Upper lobe of right lung (tissue), 1 donor: Measurements from ENCODE around the gene MORC1. TPM values are rescaled to one million over a fixed set of nuclear protein-coding genes. Genes with fewer than 3 reads are reported as not detected.
"Not testable (repeated sequence)": the region's sequence is repeated elsewhere in the genome, so short reads cannot be mapped to it uniquely, and the experiment has no call there.

ENCODE experiments used
- ATAC-seq: fragments of 200-7000 bp; cut with Tn5 transposase; one replicate; pipeline ENCODE4 v1.9.1; 2020; ENCODE audit warnings: mild to moderate bottlenecking, moderate library complexity
- DNase-seq: peaks from one replicate; pipeline ENCODE4 v3.0.0-alpha.2; 2020
- H3K27ac ChIP-seq: fragments of 200-600 bp; one replicate; pipeline ENCODE4 v1.8.0; 2022
- H3K27me3 ChIP-seq: fragments of 200-600 bp; one replicate; pipeline ENCODE4 v1.8.0; 2022; ENCODE audit warnings: mild to moderate bottlenecking
- H3K36me3 ChIP-seq: fragments of 200-600 bp; one replicate; pipeline ENCODE4 v1.8.0; 2022
- H3K4me1 ChIP-seq: fragments of 200-600 bp; one replicate; pipeline ENCODE4 v1.8.0; 2022
- H3K4me3 ChIP-seq: fragments of 200-600 bp; one replicate; pipeline ENCODE4 v1.8.0; 2022; ENCODE audit warnings: mild to moderate bottlenecking
- H3K9me3 ChIP-seq: fragments of 200-600 bp; one replicate; pipeline ENCODE4 v1.8.0; 2022
- intact Hi-C: fragments of 100-400 bp; cut with DNase I; formaldehyde crosslinking; loops from one replicate; pipeline ENCODE4 v1.11.0; 2022
- total RNA-seq: library from RNA; stranded (reverse); fragmentation: NEBNext Ultra II Directional; extraction: Animal tissue kit (Norgen Biotek cat#: 25700); gene quantifications from one replicate; pipeline ENCODE4 v1.2.1, GENCODE V29; 2021
- TF ChIP-seq, protein P1 (sequence below): fragments of 200-600 bp; IDR thresholded peaks from one replicate; pipeline ENCODE4 v1.8.0; 2022; ENCODE audit warnings: antibody characterized with exemption
- donor health status: DM: no; HTN: yes; CAD: no; lungs with severe emphysema.

Gene MORC1
- total RNA-seq, 1 donor from 2014 or later: not detected

DNA sequence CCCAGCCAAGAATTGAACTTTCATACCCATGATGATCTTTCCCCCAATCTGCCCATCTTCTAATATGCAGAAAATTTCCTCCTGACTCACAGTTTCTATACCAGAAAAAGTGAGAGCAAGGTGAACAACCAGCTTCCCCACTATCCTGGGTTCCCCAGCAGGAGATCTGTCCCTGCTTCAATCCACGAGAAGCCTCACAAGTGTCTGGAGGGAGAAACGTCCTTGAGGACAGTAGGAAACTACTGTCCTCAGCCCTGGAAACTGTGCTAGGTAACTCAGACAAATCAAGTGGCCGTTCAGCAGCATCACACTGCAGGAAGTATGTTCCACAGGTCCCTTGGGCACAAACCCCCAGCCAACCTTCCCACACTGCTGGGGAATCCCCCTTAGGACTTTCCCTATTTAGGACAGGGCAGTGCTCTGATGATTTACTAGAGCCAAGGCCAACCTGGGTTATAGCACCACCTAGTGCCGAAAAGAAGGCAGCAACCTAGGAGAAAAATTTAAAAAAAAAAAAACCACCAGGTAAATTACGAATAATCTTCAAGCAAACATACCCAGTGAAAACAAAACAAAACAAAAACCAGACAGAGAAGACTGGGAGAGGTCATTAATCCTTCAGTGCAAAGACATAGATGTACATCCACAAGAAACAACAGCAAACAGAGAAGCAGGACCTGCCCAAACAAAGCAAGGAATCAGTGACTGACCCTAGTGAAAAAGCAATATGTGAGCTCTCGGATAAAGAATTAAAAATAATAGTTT, 36.0 kb downstream of the MORC1 start:
- DNase-seq (no peak), ATAC-seq (peak; percentile 90)
- intact Hi-C loops: no loop called here
- TF ChIP-seq, protein P1, sequence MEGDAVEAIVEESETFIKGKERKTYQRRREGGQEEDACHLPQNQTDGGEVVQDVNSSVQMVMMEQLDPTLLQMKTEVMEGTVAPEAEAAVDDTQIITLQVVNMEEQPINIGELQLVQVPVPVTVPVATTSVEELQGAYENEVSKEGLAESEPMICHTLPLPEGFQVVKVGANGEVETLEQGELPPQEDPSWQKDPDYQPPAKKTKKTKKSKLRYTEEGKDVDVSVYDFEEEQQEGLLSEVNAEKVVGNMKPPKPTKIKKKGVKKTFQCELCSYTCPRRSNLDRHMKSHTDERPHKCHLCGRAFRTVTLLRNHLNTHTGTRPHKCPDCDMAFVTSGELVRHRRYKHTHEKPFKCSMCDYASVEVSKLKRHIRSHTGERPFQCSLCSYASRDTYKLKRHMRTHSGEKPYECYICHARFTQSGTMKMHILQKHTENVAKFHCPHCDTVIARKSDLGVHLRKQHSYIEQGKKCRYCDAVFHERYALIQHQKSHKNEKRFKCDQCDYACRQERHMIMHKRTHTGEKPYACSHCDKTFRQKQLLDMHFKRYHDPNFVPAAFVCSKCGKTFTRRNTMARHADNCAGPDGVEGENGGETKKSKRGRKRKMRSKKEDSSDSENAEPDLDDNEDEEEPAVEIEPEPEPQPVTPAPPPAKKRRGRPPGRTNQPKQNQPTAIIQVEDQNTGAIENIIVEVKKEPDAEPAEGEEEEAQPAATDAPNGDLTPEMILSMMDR: peak; percentile 59
- Histone ChIP-seq H3K9me3 (no peaks in the 10 kb centered on the region), H3K27ac (no peak overlapping the region), H3K4me3 (no peak overlapping the region), H3K27me3 (no peaks in the 10 kb centered on the region), H3K36me3 (no peaks in the 10 kb centered on the region), H3K4me1 (no peaks in the 10 kb centered on the region)

GRCh38 chr3:109080090-109080489, 37.8 kb downstream of the MORC1 start:
- H3K4me1 ChIP-seq, DNase-seq, H3K4me3 ChIP-seq, H3K9me3 ChIP-seq, H3K36me3 ChIP-seq, intact Hi-C loops, H3K27me3 ChIP-seq, H3K27ac ChIP-seq, ATAC-seq: not testable (repeated sequence)

DNA sequence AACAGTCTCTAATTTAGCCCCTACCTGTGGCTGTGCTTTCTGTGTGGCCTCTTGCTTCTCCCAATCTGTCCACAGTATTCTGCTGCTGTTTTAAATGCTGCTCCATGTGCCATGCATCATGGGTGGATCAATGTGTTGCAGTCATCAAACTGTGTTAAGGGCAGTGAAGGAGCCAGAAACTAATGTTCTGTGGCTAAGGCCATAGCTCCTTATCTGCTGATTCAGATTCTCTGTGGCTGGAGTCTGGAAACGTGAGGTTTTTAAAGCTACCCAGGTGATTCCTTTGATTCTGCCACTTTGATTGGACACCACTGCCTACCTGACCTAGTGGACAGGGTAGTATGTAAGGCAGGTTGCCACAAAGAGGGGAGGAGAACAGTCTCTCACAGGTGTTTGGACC, 44.8 kb downstream of the MORC1 start:
- no peak for ATAC-seq
- Histone ChIP-seq H3K4me1 (no peaks in the 10 kb centered on the region), H3K4me3 (no peak overlapping the region), H3K36me3 (no peaks in the 10 kb centered on the region), H3K27ac (no peak overlapping the region), H3K9me3 (no peaks in the 10 kb centered on the region), H3K27me3 (no peaks in the 10 kb centered on the region)
- TF ChIP-seq, protein P1: no peak
- intact Hi-C loops: no loop called here
- DNase-seq: no peak

DNA sequence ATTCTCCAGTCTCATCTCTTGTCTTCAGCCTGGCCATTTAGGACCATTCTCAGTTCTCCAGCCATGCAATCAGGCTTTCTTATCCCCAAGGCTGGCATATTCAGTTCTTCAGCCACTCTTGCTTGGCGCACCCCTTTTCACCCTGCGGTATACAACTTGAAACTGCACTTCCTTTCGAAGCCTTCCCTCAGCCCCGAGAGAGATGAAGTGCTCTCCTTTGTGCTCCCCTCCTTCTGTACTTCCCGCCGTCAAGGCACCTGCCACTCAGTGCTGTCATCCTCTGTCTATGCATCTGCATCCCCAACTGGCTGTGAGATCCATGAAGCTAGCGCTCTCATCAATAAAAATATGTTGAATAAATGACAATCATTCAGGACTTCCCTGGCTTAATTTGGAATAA, 45.7 kb downstream of the MORC1 start:
- TF ChIP-seq, protein P1: no peak
- Histone ChIP-seq H3K27me3 (no peaks in the 10 kb centered on the region), H3K36me3 (no peaks in the 10 kb centered on the region), H3K4me1 (no peaks in the 10 kb centered on the region), H3K9me3 (no peaks in the 10 kb centered on the region), H3K27ac (no peak overlapping the region), H3K4me3 (no peak overlapping the region)
- no peak for DNase-seq
- peak; percentile 16 for ATAC-seq
- intact Hi-C loops: no loop called here

GRCh38 chr3:109071350-109072142, 46.4 kb downstream of the MORC1 start:
- TF ChIP-seq, protein P1: no peak
- intact Hi-C loops: no loop called here
- Histone ChIP-seq H3K36me3 (no peaks in the 10 kb centered on the region), H3K9me3 (no peaks in the 10 kb centered on the region), H3K4me1 (no peaks in the 10 kb centered on the region), H3K4me3 (no peak overlapping the region), H3K27ac (no peak overlapping the region), H3K27me3 (no peaks in the 10 kb centered on the region)
- ATAC-seq (no peak), DNase-seq (no peak)

DNA sequence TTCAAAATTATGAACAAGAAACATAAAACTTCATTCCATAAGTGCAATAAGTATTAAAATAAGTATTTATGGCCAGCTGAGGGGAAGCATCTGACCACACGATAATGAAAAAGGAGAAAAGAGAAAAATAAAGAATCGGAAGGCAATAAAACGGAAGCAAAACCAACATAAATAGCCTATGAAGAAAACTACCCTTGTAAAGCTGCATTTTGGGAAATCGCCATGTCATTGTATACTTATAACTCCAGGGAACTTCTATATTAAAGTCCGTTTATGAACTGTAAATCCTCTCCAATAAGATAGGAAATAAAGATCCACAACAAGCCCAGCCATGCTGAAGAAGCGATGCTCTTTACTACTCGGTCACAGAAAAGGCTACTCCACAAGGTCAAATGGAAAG, 47.7 kb downstream of the MORC1 start:
- Histone ChIP-seq H3K36me3 (no peaks in the 10 kb centered on the region), H3K9me3 (no peaks in the 10 kb centered on the region), H3K4me3 (no peak overlapping the region), H3K4me1 (no peaks in the 10 kb centered on the region), H3K27ac (no peak overlapping the region), H3K27me3 (no peaks in the 10 kb centered on the region)
- intact Hi-C loops: no loop called here
- TF ChIP-seq, protein P1: no peak
- ATAC-seq: no peak
- no peak for DNase-seq
